Breast epithelium (tissue), 4 donors: Measurements from ENCODE around the gene ARHGAP27. TPM values are rescaled to one million over a fixed set of nuclear protein-coding genes. Genes with fewer than 3 reads are reported as not detected.
"Not testable (repeated sequence)": the region's sequence is repeated elsewhere in the genome, so short reads cannot be mapped to it uniquely, and the experiment has no call there.

Experiments used
- DNase-seq, 2 donors: peaks; one replicate each; pipeline ENCODE4 v3.0.0-alpha.2; 2019; ENCODE audit warnings: low spot score in 2 of 2
- H3K27ac ChIP-seq, 2 donors: fragments of 200-600 bp; sonication (generic) in 1 of 2; one replicate each; pipeline ENCODE4 v1.5.1; 2016 to 2019; ENCODE audit warnings: mild to moderate bottlenecking in 1 of 2
- H3K27me3 ChIP-seq, 2 donors: fragments of 200-600 bp; sonication (generic) in 1 of 2; one replicate each; pipeline versions ENCODE4 v1.5.1 to v1.6.0; 2017 to 2019; ENCODE audit warnings: control low read depth in 1 of 2, mild to moderate bottlenecking in 1 of 2
- H3K36me3 ChIP-seq: fragments of 200-600 bp; one replicate; pipeline ENCODE4 v1.5.1; 2019
- H3K4me1 ChIP-seq, 2 donors: fragments of 200-600 bp; sonication (generic); one replicate each; pipeline ENCODE4 v1.5.1; 2016 to 2019; ENCODE audit warnings: control low read depth in 1 of 2
- H3K4me3 ChIP-seq, 3 donors: fragments of 200-600 bp; sonication (generic); 1 replicate in 2 of 3; 2 replicates in 1 of 3; pipeline ENCODE4 v1.5.1; 2016 to 2019; ENCODE audit warnings: mild to moderate bottlenecking in 3 of 3, moderate library complexity in 2 of 3
- H3K9me3 ChIP-seq, 2 donors: fragments of 200-600 bp; sonication (generic) in 1 of 2; one replicate each; pipeline ENCODE4 v1.5.1; 2016 to 2019; ENCODE audit warnings: control low read depth in 1 of 2
- CTCF ChIP-seq, 3 donors: fragments of 450-650 bp; IDR thresholded peaks; one replicate each; pipeline ENCODE4 v1.5.1; 2016 to 2017; ENCODE audit warnings: antibody characterized with exemption in 3 of 3, mild to moderate bottlenecking in 3 of 3, moderate library complexity in 3 of 3
- POLR2AphosphoS5 ChIP-seq, 3 donors: sonication (generic); formaldehyde crosslinking; IDR thresholded peaks; one replicate each; pipeline ENCODE4 v1.6.1; 2017; ENCODE audit warnings: antibody characterized with exemption in 3 of 3
- intact Hi-C: fragments of 100-400 bp; cut with DNase I; formaldehyde crosslinking; loops from one replicate; pipeline ENCODE4 v1.15.1; 2023; ENCODE audit warnings: low total_unique reads
- total RNA-seq, 3 donors: library from RNA; depleted of rRNA; stranded (reverse); fragments of >200 nt; gene quantifications; one replicate each; pipeline ENCODE4 v1.1.0, GENCODE V29; 2016

Gene ARHGAP27
- total RNA-seq, 3 donors from 2014 or later = 17.3 to 28.8 (median 17.6) TPM

DNA sequence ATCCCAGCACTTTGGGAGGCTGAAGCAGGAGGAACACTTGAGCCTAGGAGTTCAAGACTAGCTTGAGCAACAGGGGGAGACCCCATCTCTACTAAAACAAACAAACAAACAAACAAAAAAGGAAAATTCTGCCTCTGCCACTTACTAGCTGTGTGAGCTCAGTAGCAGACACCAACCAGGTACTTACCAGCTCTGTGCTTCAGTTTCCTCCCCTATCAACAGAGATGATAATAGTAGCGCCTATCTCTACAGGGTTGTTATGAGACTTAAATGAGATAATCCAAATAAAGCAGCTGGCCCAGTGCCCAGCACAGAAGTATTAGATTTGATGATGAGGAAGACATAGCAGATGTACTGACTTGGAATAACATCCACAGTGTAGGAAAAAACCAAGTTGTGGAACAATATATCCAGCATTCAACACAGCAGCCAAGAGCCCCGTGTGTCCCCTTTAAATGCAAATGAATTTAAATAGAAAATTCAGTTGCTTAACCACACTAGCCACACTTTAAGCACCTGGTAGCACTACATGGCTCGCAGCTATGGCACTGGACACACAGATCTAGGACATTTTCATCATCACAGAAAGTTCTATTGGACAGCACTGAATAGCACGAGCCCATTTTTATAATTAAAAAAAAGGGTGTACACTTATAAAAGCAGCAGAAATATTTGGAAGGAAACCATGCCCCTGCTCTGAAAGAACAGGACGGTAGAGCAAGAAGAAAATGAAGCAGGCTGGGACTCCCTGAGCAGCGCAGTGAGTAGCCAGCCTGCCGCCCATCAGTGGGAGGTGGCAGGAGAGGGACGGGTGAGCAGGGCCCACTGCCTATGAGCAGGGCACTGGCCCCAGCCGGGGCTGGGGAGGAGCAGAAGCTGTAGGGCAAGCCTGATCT, 19.9 kb upstream of the ARHGAP27 start:
- H3K36me3 ChIP-seq, H3K9me3 ChIP-seq, H3K4me1 ChIP-seq, H3K4me3 ChIP-seq, DNase-seq, H3K27ac ChIP-seq, H3K27me3 ChIP-seq, intact Hi-C loops: not testable (repeated sequence)

DNA sequence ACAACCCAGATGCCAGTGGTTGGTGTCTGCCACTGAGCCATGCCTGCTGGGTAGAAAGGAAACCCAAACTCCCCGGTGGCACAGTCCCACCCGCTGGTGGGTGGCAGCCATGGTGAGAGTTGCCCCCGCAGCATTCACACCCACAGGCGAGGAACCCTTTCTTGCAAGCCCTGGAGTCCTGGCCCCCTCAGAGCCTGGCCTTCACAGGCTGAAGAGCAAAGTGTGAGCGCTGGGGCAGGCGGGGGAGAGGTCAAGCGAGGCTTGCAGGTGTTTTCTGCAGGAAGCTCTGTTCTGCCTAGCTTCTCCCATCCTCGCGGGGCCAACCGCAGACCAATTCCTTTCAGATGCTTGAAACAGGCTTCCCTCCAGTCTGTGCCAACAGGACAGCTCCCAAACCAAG, 19.0 kb upstream of the ARHGAP27 start:
- H3K9me3 ChIP-seq, H3K4me1 ChIP-seq, DNase-seq, H3K4me3 ChIP-seq, H3K36me3 ChIP-seq, H3K27me3 ChIP-seq, intact Hi-C loops, H3K27ac ChIP-seq: not testable (repeated sequence)

DNA sequence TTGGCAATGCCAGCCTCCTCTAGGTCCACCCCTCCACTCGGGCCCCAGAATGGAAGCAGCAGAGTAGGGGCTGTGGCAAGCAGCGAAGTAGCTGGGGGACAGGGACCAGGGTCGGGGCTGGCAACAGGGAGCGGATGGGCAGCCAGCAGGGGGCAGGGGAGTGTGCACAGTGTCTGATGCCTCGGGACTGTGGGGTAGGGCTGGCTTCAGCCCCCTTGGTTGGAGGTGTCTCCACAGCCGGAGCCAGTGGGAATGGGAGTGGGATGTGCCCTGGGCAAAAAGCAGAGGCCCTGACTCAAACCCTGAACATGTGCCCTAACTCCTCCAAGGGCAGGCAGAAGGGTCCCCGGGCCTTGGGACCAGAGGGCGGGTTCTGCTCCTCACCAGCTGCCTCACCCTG, 18.5 kb upstream of the ARHGAP27 start:
- intact Hi-C loops = no loop called here
- Histone ChIP-seq H3K4me3 (no peak overlapping the region), H3K9me3 (no peaks in the 10 kb centered on the region), H3K27me3 (no peaks in the 10 kb centered on the region), H3K27ac (no peak overlapping the region), H3K4me1 (no peaks in the 10 kb centered on the region), H3K36me3 (no peaks in the 10 kb centered on the region)
- DNase-seq = no peak
- TF ChIP-seq CTCF (IDR thresholded peaks at IDR 0.05) (no peak), POLR2AphosphoS5 (IDR thresholded peaks at IDR 0.05) (no peak)

- H3K36me3 ChIP-seq, H3K27me3 ChIP-seq, intact Hi-C loops, DNase-seq, H3K9me3 ChIP-seq, H3K4me1 ChIP-seq, H3K27ac ChIP-seq, H3K4me3 ChIP-seq: not testable (repeated sequence)
Measured at GRCh38 chr17:45449708-45450329, 17.1 kb upstream of the ARHGAP27 start.

- H3K4me3 ChIP-seq, H3K27ac ChIP-seq, H3K4me1 ChIP-seq, H3K36me3 ChIP-seq, H3K27me3 ChIP-seq, DNase-seq, H3K9me3 ChIP-seq, intact Hi-C loops: not testable (repeated sequence)
Measured at GRCh38 chr17:45449260-45449659, 16.6 kb upstream of the ARHGAP27 start.

GRCh38 chr17:45448483-45448882, 15.8 kb upstream of the ARHGAP27 start:
- intact Hi-C loops = not testable (repeated sequence)

GRCh38 chr17:45448066-45448465, 15.4 kb upstream of the ARHGAP27 start:
- H3K9me3 ChIP-seq, H3K4me3 ChIP-seq, intact Hi-C loops, H3K36me3 ChIP-seq, DNase-seq, H3K4me1 ChIP-seq, H3K27me3 ChIP-seq: not testable (repeated sequence)
- peak overlapping the region; percentile 38 to 75 for H3K27ac ChIP-seq

More at GRCh38 chr17:45448483-45448882, 15.8 kb upstream of the ARHGAP27 start:
- H3K4me1 ChIP-seq, DNase-seq, H3K27me3 ChIP-seq, H3K36me3 ChIP-seq, H3K9me3 ChIP-seq, H3K4me3 ChIP-seq: not testable (repeated sequence)
- H3K27ac ChIP-seq = peak overlapping the region; percentile 38 to 75

- H3K27ac ChIP-seq = peak overlapping the region; percentile 57 to 75
- H3K27me3 ChIP-seq, DNase-seq, H3K9me3 ChIP-seq, H3K4me1 ChIP-seq, H3K4me3 ChIP-seq, intact Hi-C loops, H3K36me3 ChIP-seq: not testable (repeated sequence)
Measured at GRCh38 chr17:45447650-45448049, 15.0 kb upstream of the ARHGAP27 start.

- H3K4me3 ChIP-seq, DNase-seq, H3K9me3 ChIP-seq, H3K4me1 ChIP-seq, H3K27me3 ChIP-seq, intact Hi-C loops, H3K36me3 ChIP-seq: not testable (repeated sequence)
- peak overlapping the region; percentile 57 to 75 for H3K27ac ChIP-seq
Measured at GRCh38 chr17:45446872-45447625, 14.4 kb upstream of the ARHGAP27 start.

- H3K9me3 ChIP-seq, H3K4me3 ChIP-seq, H3K4me1 ChIP-seq, H3K36me3 ChIP-seq, H3K27me3 ChIP-seq, intact Hi-C loops, DNase-seq: not testable (repeated sequence)
- H3K27ac ChIP-seq = peak overlapping the region; percentile 55 to 57
Measured at GRCh38 chr17:45445901-45446743, 13.5 kb upstream of the ARHGAP27 start.
